GM21619 (cell line): ENCODE data around the gene DNAJC25.
"Not testable (repeated sequence)": the region's sequence is repeated elsewhere in the genome, so short reads cannot be mapped to it uniquely, and the experiment has no call there.

ENCODE experiments used
- ATAC-seq: cut with Tn5 transposase; IDR thresholded peaks from one replicate; pipeline ENCODE4 v1.9.1; 2021; ENCODE audit not compliant: unreplicated experiment

DNAJC25 gene

GRCh38 chr9:111663301-111663823 lies 32.2 kb downstream of the DNAJC25 start:
- ATAC-seq: no peak

DNA sequence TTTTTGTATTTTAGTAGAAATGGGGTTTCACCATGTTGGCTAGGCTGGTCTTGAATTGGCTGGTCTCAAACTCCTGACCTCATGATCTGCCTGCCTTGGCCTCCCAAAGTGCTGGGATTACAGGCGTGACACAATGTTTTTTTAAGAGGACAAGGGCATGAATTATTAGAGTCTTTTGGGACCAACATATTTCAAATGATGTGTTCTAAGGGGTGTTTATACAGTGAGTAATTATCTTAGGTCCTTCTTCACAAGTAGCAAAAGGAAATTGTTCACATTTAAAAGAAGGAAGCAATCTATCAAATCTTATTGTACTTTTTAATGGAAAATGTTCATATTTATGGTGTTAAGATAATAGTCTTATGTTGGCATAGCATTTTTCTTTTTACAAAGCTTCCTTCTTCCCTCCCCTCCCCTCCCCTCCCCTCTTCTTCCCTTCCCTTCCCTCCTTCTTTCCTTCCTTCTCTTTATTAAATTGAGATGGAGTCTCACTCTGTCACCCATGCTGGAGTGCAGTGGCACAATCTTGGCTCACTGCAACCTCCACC lies 37.0 kb downstream of the DNAJC25 start:
- no peak for ATAC-seq

DNA sequence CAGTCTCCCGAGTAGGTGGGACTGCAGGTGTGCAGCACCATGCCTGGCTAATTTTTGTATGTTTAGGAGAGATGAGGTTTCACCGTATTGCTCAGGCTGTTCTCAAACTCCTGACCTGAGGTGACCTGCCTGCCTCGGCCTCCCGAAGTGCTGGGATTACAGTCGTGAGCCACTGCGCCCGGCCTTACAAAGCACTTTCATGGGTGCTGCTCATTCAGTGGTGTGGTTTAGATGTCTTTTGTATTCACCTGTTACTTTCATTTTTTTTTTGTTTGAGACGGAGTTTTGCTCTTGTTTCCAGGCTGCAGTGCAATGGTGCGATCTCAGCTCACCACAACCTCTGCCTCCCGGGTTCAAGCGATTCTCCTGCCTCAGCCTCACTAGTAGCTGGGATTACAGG lies 37.5 kb downstream of the DNAJC25 start:
- not testable (repeated sequence) for ATAC-seq

DNA sequence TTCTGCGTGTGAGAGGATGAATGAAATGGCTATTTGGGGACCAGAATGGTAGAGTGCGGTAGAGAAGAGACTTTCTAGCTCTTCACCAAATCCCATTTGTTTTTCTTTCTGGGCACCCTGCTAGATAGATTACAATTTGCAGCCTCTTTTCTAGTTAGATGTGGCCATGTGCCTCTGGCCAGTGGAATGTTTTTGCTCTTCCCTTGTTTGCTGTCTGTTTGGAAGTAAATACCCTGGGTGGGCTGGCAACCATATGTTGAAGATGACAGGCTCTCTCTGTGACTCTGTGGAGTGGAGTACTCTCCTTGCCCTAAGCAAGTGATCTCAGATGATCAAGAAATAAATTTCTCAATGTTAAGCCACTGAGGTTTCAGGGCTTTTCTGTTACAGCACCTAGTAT lies 43.2 kb downstream of the DNAJC25 start:
- no peak for ATAC-seq

- ATAC-seq: no peak
These were observed 45.0 kb downstream of the DNAJC25 start for GRCh38 chr9:111676116-111676515.

- no peak for ATAC-seq
These were observed 47.2 kb downstream of the DNAJC25 start for GRCh38 chr9:111678293-111678692.

GRCh38 chr9:111679199-111679598 lies 48.1 kb downstream of the DNAJC25 start:
- ATAC-seq: no peak

DNA sequence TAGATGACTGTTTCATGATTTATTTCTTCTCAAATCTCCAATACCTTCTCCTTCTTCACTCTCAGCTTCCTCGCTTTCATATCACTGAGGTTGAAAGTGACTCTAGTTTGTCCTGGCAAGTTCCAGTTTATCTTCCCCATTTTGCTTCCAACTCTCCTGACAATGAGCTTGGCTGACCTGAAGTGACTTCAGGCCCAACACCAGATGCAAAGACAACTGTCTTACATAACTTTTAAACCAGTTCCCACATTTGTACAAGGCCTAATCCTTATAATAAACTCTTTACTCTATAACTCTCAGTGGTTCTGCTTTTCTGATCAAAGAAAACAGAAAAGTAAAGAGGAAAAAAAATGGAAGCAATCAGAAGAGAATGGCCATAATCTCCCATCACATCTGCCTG lies 52.3 kb downstream of the DNAJC25 start:
- ATAC-seq: no peak

DNA sequence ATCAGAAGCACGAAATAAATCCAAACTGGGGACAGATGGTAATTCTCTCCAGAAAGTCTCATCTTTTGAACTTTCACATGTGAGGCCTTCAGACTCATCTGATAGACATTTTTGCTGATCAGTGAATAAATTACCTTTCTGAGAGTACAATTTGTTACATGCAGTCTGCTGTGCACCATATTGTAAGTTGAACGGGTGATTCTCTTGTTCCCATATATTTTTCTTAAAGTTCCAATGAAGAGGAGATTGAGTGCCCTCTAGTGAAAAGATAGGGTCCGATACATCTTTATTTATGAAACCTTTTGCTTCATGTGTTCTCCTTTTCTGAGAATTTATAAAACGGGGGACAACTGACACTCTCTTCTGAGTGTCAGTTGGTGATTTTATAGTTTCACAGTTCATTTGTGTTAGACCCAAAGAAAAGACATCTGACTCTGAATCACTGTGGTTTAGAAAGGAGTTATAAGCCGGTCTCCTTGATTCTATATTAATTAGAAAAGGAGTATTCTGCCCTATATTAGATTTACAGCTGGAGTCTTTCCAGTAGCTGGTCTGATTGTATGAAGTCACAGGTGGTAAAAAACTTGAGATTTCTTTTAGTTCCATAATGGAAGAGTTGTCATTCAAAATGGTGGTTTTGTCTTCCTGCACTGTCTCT lies 60.7 kb downstream of the DNAJC25 start:
- ATAC-seq: no peak

DNA sequence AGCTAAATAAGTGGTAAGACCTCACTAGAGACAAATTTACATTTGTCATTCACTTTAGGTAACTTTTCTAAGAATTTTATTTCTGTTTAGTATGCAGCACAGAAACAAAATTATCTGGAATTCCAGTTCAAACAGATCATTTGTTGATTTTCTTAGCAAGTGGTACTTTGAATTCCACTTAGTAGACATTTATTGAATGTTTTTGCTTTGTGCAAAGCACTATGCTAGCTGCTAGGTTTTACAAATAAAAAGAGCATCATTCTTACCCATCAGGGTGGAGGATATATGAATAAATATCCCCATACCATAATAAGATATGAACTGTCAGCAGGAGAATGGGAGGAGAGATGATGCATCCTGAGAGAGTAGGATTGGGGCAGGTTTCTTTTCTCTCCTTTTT lies 65.7 kb downstream of the DNAJC25 start:
- no peak for ATAC-seq

- no peak for ATAC-seq
These were observed 69.6 kb downstream of the DNAJC25 start for GRCh38 chr9:111700776-111701175.
